HG03066 (cell line): Measurements from ENCODE around the gene KRTAP1-4.
"Not testable (repeated sequence)": the region's sequence is repeated elsewhere in the genome, so short reads cannot be mapped to it uniquely, and the experiment has no call there.

Source experiments
- ATAC-seq: cut with Tn5 transposase; IDR thresholded peaks from one replicate; pipeline ENCODE4 v1.9.1; 2021; ENCODE audit warnings: low read depth; ENCODE audit not compliant: unreplicated experiment

The KRTAP1-4 gene

GRCh38 chr17:41049110-41049509 is 19.1 kb upstream of the KRTAP1-4 start:
- ATAC-seq, result no peak

GRCh38 chr17:41048441-41048840 is 18.4 kb upstream of the KRTAP1-4 start:
- ATAC-seq, result no peak

- ATAC-seq, result not testable (repeated sequence)
Measured at GRCh38 chr17:41046735-41047465, 16.9 kb upstream of the KRTAP1-4 start, which contains the start of gene KRTAP2-1. KRTAP2-1 (minus strand) TSS chr17:41047316; CDS start chr17:41047267, 49 bp downstream.

- no peak for ATAC-seq
Measured at GRCh38 chr17:41042953-41043352, 13.0 kb upstream of the KRTAP1-4 start.

GRCh38 chr17:41040783-41041571 is 11.0 kb upstream of the KRTAP1-4 start, which contains the start of gene KRTAP1-1:
KRTAP1-1 (minus strand) TSS chr17:41041450; CDS start chr17:41041397, 53 bp downstream.
- not testable (repeated sequence) for ATAC-seq

- no peak for ATAC-seq
Measured at GRCh38 chr17:41037853-41038350, 7.9 kb upstream of the KRTAP1-4 start.

GRCh38 chr17:41034346-41034935 is 4.4 kb upstream of the KRTAP1-4 start, which contains the start of gene KRTAP1-3:
KRTAP1-3 (minus strand) TSS chr17:41034874; CDS start chr17:41034821, 53 bp downstream.
- not testable (repeated sequence) for ATAC-seq

- ATAC-seq, result no peak
Measured at GRCh38 chr17:41026715-41027471, 3.1 kb downstream of the KRTAP1-4 start, which contains the start of gene KRTAP1-5. KRTAP1-5 (minus strand) TSS chr17:41027208; CDS start chr17:41027155, 53 bp downstream.

- ATAC-seq, result no peak
Measured at GRCh38 chr17:41024697-41025096, 5.3 kb downstream of the KRTAP1-4 start.

- ATAC-seq, result no peak
Measured at GRCh38 chr17:41020336-41020735, 9.7 kb downstream of the KRTAP1-4 start.

GRCh38 chr17:41019415-41019814 is 10.6 kb downstream of the KRTAP1-4 start:
- ATAC-seq, result no peak

- no peak for ATAC-seq
Measured at GRCh38 chr17:41018541-41018940, 11.5 kb downstream of the KRTAP1-4 start.

GRCh38 chr17:41016578-41017215 is 13.3 kb downstream of the KRTAP1-4 start:
- no peak for ATAC-seq

GRCh38 chr17:41015454-41015853 is 14.5 kb downstream of the KRTAP1-4 start:
- no peak for ATAC-seq

GRCh38 chr17:41013606-41014005 is 16.4 kb downstream of the KRTAP1-4 start:
- ATAC-seq, result no peak

- ATAC-seq, result no peak
Measured at GRCh38 chr17:41013181-41013580, 16.8 kb downstream of the KRTAP1-4 start.

- ATAC-seq, result no peak
Measured at GRCh38 chr17:41012326-41013120, 17.5 kb downstream of the KRTAP1-4 start.

GRCh38 chr17:41010441-41010840 is 19.6 kb downstream of the KRTAP1-4 start:
- no peak for ATAC-seq

GRCh38 chr17:41009936-41010335 is 20.1 kb downstream of the KRTAP1-4 start:
- no peak for ATAC-seq
